H1 (cell line): Measurements from ENCODE around the gene TSEN34. TPM values are rescaled to one million over a fixed set of nuclear protein-coding genes. Genes with fewer than 3 reads are reported as not detected.

Experiments used
- ATF3 ChIP-seq: IDR thresholded peaks from 2 replicates; pipeline ENCODE4 v1.6.1; 2011; ENCODE audit warnings: low read depth, mild to moderate bottlenecking, low read length; ENCODE audit not compliant: insufficient read depth
- BACH1 ChIP-seq: IDR thresholded peaks from 2 replicates; pipeline ENCODE4 v1.6.1; 2012; ENCODE audit warnings: low read length, improper control_type of control experiment
- BCL11A ChIP-seq, 2 experiments: IDR thresholded peaks; one replicate each; pipeline ENCODE4 v1.6.1; 2011; ENCODE audit warnings: low read depth in 2 of 2, low read length in 2 of 2, mild to moderate bottlenecking in 2 of 2
- BRCA1 ChIP-seq: IDR thresholded peaks from 2 replicates; pipeline ENCODE4 v1.6.1; 2012; ENCODE audit warnings: low read depth, low read length, improper control_type of control experiment
- CBX5 ChIP-seq: fragments of 300-800, 300-1000 bp; sonication (generic); IDR thresholded peaks from 2 replicates; pipeline ENCODE4 v1.7.1; 2016; ENCODE audit warnings: antibody characterized with exemption, low read length, low read depth
- CREB1 ChIP-seq: IDR thresholded peaks from 2 replicates; pipeline ENCODE4 v1.6.1; 2012; ENCODE audit warnings: inconsistent platforms
- EP300 ChIP-seq, 2 experiments: IDR thresholded peaks; 1 replicate in 1 of 2; 2 replicates in 1 of 2; pipeline ENCODE4 v1.6.1; 2011 to 2012; ENCODE audit warnings: low read depth in 2 of 2, low read length in 2 of 2, mild to moderate bottlenecking in 2 of 2, borderline replicate concordance in 1 of 2, inconsistent platforms in 1 of 2, moderate library complexity in 1 of 2
- HDAC2 ChIP-seq, 2 experiments: fragments of 300-600 bp in 1 of 2; sonication (generic) in 1 of 2; IDR thresholded peaks; 2 replicates each; pipeline ENCODE4 v1.6.1; 2011 to 2012; ENCODE audit warnings: low read depth in 2 of 2, low read length in 2 of 2, mild to moderate bottlenecking in 2 of 2, moderate library complexity in 2 of 2, borderline replicate concordance in 1 of 2, inconsistent platforms in 1 of 2
- HDAC6 ChIP-seq: IDR thresholded peaks from one replicate; pipeline ENCODE4 v1.7.1; 2012; ENCODE audit warnings: low read depth, mild to moderate bottlenecking, inconsistent platforms, low read length, moderate library complexity
- KDM1A ChIP-seq: fragments of 200-600, 300-600 bp; sonication (generic); IDR thresholded peaks from 2 replicates; pipeline ENCODE4 v1.7.1; 2016; ENCODE audit warnings: mild to moderate bottlenecking, low read length, borderline replicate concordance
- MAFK ChIP-seq: IDR thresholded peaks from 2 replicates; pipeline ENCODE4 v1.6.1; 2012; ENCODE audit warnings: low read depth, mild to moderate bottlenecking, improper control_type of control experiment, low read length
- MAX ChIP-seq: IDR thresholded peaks from 2 replicates; pipeline ENCODE4 v1.6.1; 2012; ENCODE audit warnings: inconsistent platforms
- POU5F1 ChIP-seq: IDR thresholded peaks from 2 replicates; pipeline ENCODE4 v1.6.1; 2011; ENCODE audit warnings: low read depth, mild to moderate bottlenecking, low read length, moderate library complexity
- RBBP5 ChIP-seq: IDR thresholded peaks from 2 replicates; pipeline ENCODE4 v1.7.1; 2012; ENCODE audit warnings: low read depth, mild to moderate bottlenecking, inconsistent platforms, low read length, moderate library complexity, borderline replicate concordance
- RFX5 ChIP-seq: IDR thresholded peaks from 2 replicates; pipeline ENCODE4 v1.6.1; 2011; ENCODE audit warnings: low read depth, low read length, improper control_type of control experiment, borderline replicate concordance
- RNF2 ChIP-seq: fragments of 200-900, 300-1000 bp; sonication (generic); IDR thresholded peaks from 2 replicates; pipeline ENCODE4 v1.7.1; 2016; ENCODE audit warnings: borderline replicate concordance, low read depth, mild to moderate bottlenecking, antibody characterized with exemption, low read length; ENCODE audit not compliant: poor library complexity, severe bottlenecking; ENCODE audit errors: missing control alignments
- RXRA ChIP-seq: IDR thresholded peaks from 2 replicates; pipeline ENCODE4 v1.6.1; 2011; ENCODE audit warnings: low read depth, mild to moderate bottlenecking, low read length, moderate library complexity; ENCODE audit not compliant: insufficient read depth
- SRF ChIP-seq: IDR thresholded peaks from 2 replicates; pipeline ENCODE4 v1.6.1; 2011; ENCODE audit warnings: mild to moderate bottlenecking, low read depth, low read length, moderate library complexity
- TAF7 ChIP-seq: optimal IDR thresholded peaks from 2 replicates; pipeline ENCODE3; 2011; ENCODE audit warnings: low read depth, mild to moderate bottlenecking, inconsistent platforms, low read length, moderate library complexity, borderline replicate concordance
- TBP ChIP-seq: IDR thresholded peaks from 2 replicates; pipeline ENCODE4 v1.6.1; 2011; ENCODE audit warnings: low read depth, low read length, improper control_type of control experiment
- TCF12 ChIP-seq: IDR thresholded peaks from 2 replicates; pipeline ENCODE4 v1.6.1; 2011; ENCODE audit warnings: low read depth, mild to moderate bottlenecking, low read length
- USF2 ChIP-seq: IDR thresholded peaks from 2 replicates; pipeline ENCODE4 v1.6.1; 2011; ENCODE audit warnings: low read length, improper control_type of control experiment
- ZNF274 ChIP-seq: IDR thresholded peaks from 2 replicates; pipeline ENCODE4 v1.7.0; 2012; ENCODE audit warnings: low read length, borderline replicate concordance; ENCODE audit errors: extremely low read depth
- polyA plus RNA-seq, 7 experiments: library from polyadenylated mRNA; depleted of rRNA in 3 of 7; stranded (reverse) in 5 of 7; unstranded in 2 of 7; fragments of >200 nt in 5 of 7; fragments of 200-250 nt in 2 of 7; gene quantifications; 1 replicate in 5 of 7; 2 replicates in 1 of 7; 4 replicates in 1 of 7; pipeline versions ENCODE4 v1.2.1 to v1.2.3, GENCODE V29; 2011 to 2013; ENCODE audit warnings: missing spikeins in 2 of 7, mixed read lengths in 2 of 7
- total RNA-seq: library from RNA; stranded (reverse); fragmentation: NEBNext Ultra II Directional; extraction: Animal tissue kit (Norgen Biotek cat#: 25700); gene quantifications from 2 replicates; pipeline ENCODE4 v1.2.1, GENCODE V29; 2021

Gene TSEN34
- total and polyA plus RNA-seq, 2 of the 8 experiments (the other 6 are each of a cell fraction or from before 2014, with no cell fraction given) = 22.5 to 52.3 TPM

- TF ChIP-seq ZNF274 (no peak), ATF3 (no peak), RFX5 (no peak), RBBP5 (peak; percentile 41; the same call in 1 of the 2 replicates), CREB1 (0 out of 2 replicates have a peak, but pooled peaks have one; percentile 10), SRF (no peak), RNF2 (no peak), BRCA1 (no peak), BCL11A (IDR thresholded peaks at IDR 0.05; ENCODE audit: low read depth in 2 of 2, low read length in 2 of 2) (no peak), KDM1A (no peak), TBP (peak; percentile 57; the same call in 1 of the 2 replicates), EP300 (IDR thresholded peaks at IDR 0.05; ENCODE audit: borderline replicate concordance in 1 of 2, low read depth in 2 of 2, low read length in 2 of 2) (no peak), MAX (0 out of 2 replicates have a peak, but pooled peaks have one; percentile 31), MAFK (no peak), HDAC6 (no peak), RXRA (no peak), CBX5 (no peak), TAF7 (no peak), BACH1 (no peak), POU5F1 (no peak), USF2 (no peak), TCF12 (no peak), HDAC2 (IDR thresholded peaks at IDR 0.05; ENCODE audit: borderline replicate concordance in 1 of 2, low read depth in 2 of 2, low read length in 2 of 2) (no peak)
These were observed 1.9 kb upstream of the TSEN34 start, which contains the start of gene MBOAT7 (continued) for GRCh38 chr19:54189145-54189734.
